ENCODE results near the gene STRN3.
"Not testable (repeated sequence)": the region's sequence is repeated elsewhere in the genome, so short reads cannot be mapped to it uniquely, and the experiment has no call there.

Gene STRN3

GRCh38 chr14:30957813-30958370 lies 68.3 kb downstream of the STRN3 start:
- H3K27ac Mint-ChIP-seq = no peak overlapping the region
- no peaks in the 10 kb centered on the region for H3K9me3 Mint-ChIP-seq
- H3K4me1 Mint-ChIP-seq (ENCODE audit: low read depth) = peaks cover 34% of the 10 kb centered on the region
- DNase-seq = no peak
- H3K27me3 Mint-ChIP-seq = no peaks in the 10 kb centered on the region
- peaks cover 50% of the 10 kb centered on the region for H3K36me3 Mint-ChIP-seq (ENCODE audit: low read depth)
- H3K4me3 Mint-ChIP-seq = no peak overlapping the region

- H3K4me3 Mint-ChIP-seq = no peak overlapping the region
- no peaks in the 10 kb centered on the region for H3K9me3 Mint-ChIP-seq
- peaks cover 87% of the 10 kb centered on the region for H3K36me3 Mint-ChIP-seq (ENCODE audit: low read depth)
- H3K27ac Mint-ChIP-seq = peak overlapping the region; percentile 38
- no peaks in the 10 kb centered on the region for H3K27me3 Mint-ChIP-seq
- peaks cover 7% of the 10 kb centered on the region for H3K4me1 Mint-ChIP-seq (ENCODE audit: low read depth)
- no peak for DNase-seq
These were observed 76.5 kb downstream of the STRN3 start for GRCh38 chr14:30949651-30950050.

GRCh38 chr14:30943694-30944093 lies 82.5 kb downstream of the STRN3 start:
- Mint-ChIP-seq H3K9me3 (no peaks in the 10 kb centered on the region), H3K27me3 (no peaks in the 10 kb centered on the region), H3K36me3 (ENCODE audit: low read depth) (peaks cover 85% of the 10 kb centered on the region), H3K4me3 (no peak overlapping the region), H3K27ac (no peak overlapping the region), H3K4me1 (ENCODE audit: low read depth) (no peaks in the 10 kb centered on the region)
- DNase-seq = no peak

GRCh38 chr14:30940886-30941285 lies 85.3 kb downstream of the STRN3 start:
- no peak for DNase-seq
- Mint-ChIP-seq H3K27me3 (no peaks in the 10 kb centered on the region), H3K9me3 (no peaks in the 10 kb centered on the region), H3K4me1 (ENCODE audit: low read depth) (no peaks in the 10 kb centered on the region), H3K4me3 (no peak overlapping the region), H3K36me3 (ENCODE audit: low read depth) (peaks cover 72% of the 10 kb centered on the region), H3K27ac (no peak overlapping the region)

- Mint-ChIP-seq H3K4me1 (ENCODE audit: low read depth) (peaks cover 4% of the 10 kb centered on the region), H3K4me3 (no peak overlapping the region), H3K9me3 (no peaks in the 10 kb centered on the region), H3K27ac (no peak overlapping the region), H3K36me3 (ENCODE audit: low read depth) (peaks cover 78% of the 10 kb centered on the region), H3K27me3 (no peaks in the 10 kb centered on the region)
- DNase-seq = no peak
These were observed 87.6 kb downstream of the STRN3 start for GRCh38 chr14:30938617-30939016.

DNA sequence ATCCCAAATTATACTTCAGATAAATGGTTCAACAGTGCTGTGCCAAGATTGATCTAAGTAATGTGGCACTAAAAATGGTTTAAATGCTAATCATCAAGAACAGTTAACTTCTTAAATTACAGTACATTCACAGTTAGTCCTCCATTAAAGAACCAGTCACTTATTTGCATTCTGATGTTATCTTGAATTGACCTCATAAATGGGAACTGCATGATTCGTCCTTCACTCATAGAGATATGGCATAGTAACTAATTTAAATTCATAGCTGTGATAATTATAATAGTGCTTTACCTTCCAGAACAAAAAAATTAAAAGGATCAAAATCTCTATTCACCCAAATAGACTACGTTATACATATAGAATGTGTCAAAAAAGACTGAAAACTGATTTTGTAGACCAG lies 90.7 kb downstream of the STRN3 start:
- Mint-ChIP-seq H3K27ac (no peak overlapping the region), H3K4me1 (ENCODE audit: low read depth) (peaks cover 4% of the 10 kb centered on the region), H3K27me3 (no peaks in the 10 kb centered on the region), H3K36me3 (ENCODE audit: low read depth) (peaks cover 79% of the 10 kb centered on the region), H3K4me3 (no peak overlapping the region), H3K9me3 (no peaks in the 10 kb centered on the region)
- DNase-seq = no peak

DNA sequence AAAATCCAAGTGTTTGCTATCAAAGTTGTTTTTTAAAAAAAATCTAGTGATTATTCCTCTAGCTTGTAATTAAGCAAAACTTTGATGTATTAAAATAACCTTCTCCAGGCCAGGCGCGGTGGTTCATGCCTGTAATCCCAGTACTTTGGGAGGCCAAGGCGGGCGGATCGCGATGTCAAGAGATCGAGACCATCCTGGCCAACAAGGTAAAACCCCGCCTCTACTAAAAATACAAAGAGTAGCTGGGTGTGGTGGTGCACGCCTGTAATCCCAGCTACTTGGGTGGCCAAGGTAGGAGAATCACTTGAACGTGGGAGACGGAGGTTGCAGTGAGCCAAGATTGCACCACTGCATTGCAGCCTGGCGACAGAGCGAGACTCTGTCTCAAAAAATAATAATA lies 92.2 kb downstream of the STRN3 start:
- not testable (repeated sequence) for DNase-seq; H3K27me3 Mint-ChIP-seq; H3K27ac Mint-ChIP-seq; H3K9me3 Mint-ChIP-seq; H3K4me3 Mint-ChIP-seq; H3K4me1 Mint-ChIP-seq (ENCODE audit: low read depth)
- peaks cover 68% of the 10 kb centered on the region for H3K36me3 Mint-ChIP-seq (ENCODE audit: low read depth)

GRCh38 chr14:30928462-30928861 lies 97.7 kb downstream of the STRN3 start:
- no peak overlapping the region for H3K27ac Mint-ChIP-seq
- H3K4me1 Mint-ChIP-seq (ENCODE audit: low read depth) = peaks cover 13% of the 10 kb centered on the region
- H3K36me3 Mint-ChIP-seq (ENCODE audit: low read depth) = peaks cover 48% of the 10 kb centered on the region
- H3K27me3 Mint-ChIP-seq = no peaks in the 10 kb centered on the region
- no peaks in the 10 kb centered on the region for H3K9me3 Mint-ChIP-seq
- H3K4me3 Mint-ChIP-seq = no peak overlapping the region
- no peak for DNase-seq

- DNase-seq = no peak
- Mint-ChIP-seq H3K27ac (no peak overlapping the region), H3K27me3 (no peaks in the 10 kb centered on the region), H3K4me1 (ENCODE audit: low read depth) (peaks cover 13% of the 10 kb centered on the region), H3K4me3 (no peak overlapping the region), H3K36me3 (ENCODE audit: low read depth) (peaks cover 35% of the 10 kb centered on the region), H3K9me3 (no peaks in the 10 kb centered on the region)
These were observed 100.9 kb downstream of the STRN3 start for GRCh38 chr14:30925254-30925653.

DNA sequence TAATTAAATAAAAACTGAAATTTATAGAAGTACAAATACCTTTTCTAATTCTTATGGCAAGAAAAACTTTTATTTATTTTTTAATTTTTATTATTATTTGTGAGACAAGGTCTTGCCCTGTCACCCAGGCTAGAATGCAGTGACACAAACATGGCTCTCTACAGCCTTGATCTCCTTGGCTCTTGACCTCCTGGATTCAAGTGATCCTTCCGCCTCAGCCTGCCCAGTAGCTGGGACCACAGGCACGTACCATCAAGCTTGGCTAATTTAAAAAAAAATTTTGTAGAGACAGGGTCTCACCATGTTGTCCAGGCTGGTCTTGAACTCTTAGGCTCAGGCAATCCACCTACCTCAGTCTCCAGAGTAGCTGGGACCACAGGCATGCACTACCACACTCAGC lies 104.4 kb downstream of the STRN3 start:
- H3K27ac Mint-ChIP-seq = no peak overlapping the region
- H3K9me3 Mint-ChIP-seq = no peaks in the 10 kb centered on the region
- H3K27me3 Mint-ChIP-seq = no peaks in the 10 kb centered on the region
- no peak for DNase-seq
- peaks cover 9% of the 10 kb centered on the region for H3K4me1 Mint-ChIP-seq (ENCODE audit: low read depth)
- peaks cover 48% of the 10 kb centered on the region for H3K36me3 Mint-ChIP-seq (ENCODE audit: low read depth)
- H3K4me3 Mint-ChIP-seq = no peak overlapping the region

GRCh38 chr14:30921305-30921704 lies 104.9 kb downstream of the STRN3 start:
- Mint-ChIP-seq H3K4me1 (ENCODE audit: low read depth) (peaks cover 9% of the 10 kb centered on the region), H3K4me3 (no peak overlapping the region), H3K36me3 (ENCODE audit: low read depth) (peaks cover 50% of the 10 kb centered on the region), H3K27me3 (no peaks in the 10 kb centered on the region), H3K9me3 (no peaks in the 10 kb centered on the region), H3K27ac (no peak overlapping the region)
- no peak for DNase-seq

DNA sequence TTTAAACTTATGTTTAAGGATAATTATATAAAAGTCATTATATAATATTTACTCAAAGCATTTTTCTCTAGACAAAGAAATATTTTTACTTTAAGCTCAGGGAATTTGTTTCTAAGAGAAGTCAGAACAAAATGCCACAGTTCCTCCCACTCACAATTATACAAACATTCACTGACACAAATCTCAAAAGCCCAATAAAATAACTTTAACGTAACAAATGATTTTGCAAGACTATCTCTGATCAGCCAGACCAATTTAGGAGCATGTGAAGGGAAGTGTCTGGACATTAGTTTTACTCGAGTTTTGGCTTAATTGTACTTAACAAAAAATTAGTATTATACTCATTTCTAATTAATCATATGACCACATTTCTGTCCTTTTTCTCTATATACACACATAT lies 110.6 kb downstream of the STRN3 start:
- peaks cover 39% of the 10 kb centered on the region for H3K36me3 Mint-ChIP-seq (ENCODE audit: low read depth)
- no peak overlapping the region for H3K4me3 Mint-ChIP-seq
- no peak for DNase-seq
- no peak overlapping the region for H3K27ac Mint-ChIP-seq
- H3K9me3 Mint-ChIP-seq = no peaks in the 10 kb centered on the region
- H3K4me1 Mint-ChIP-seq (ENCODE audit: low read depth) = peaks cover 8% of the 10 kb centered on the region
- H3K27me3 Mint-ChIP-seq = no peaks in the 10 kb centered on the region

GRCh38 chr14:30914812-30915211 lies 111.4 kb downstream of the STRN3 start:
- Mint-ChIP-seq H3K4me3 (no peak overlapping the region), H3K4me1 (ENCODE audit: low read depth) (peaks cover 8% of the 10 kb centered on the region), H3K27me3 (no peaks in the 10 kb centered on the region), H3K27ac (no peak overlapping the region), H3K9me3 (no peaks in the 10 kb centered on the region), H3K36me3 (ENCODE audit: low read depth) (peaks cover 35% of the 10 kb centered on the region)
- no peak for DNase-seq

GRCh38 chr14:30908826-30909225 lies 117.4 kb downstream of the STRN3 start:
- Mint-ChIP-seq H3K4me1 (ENCODE audit: low read depth) (peaks cover 3% of the 10 kb centered on the region), H3K36me3 (ENCODE audit: low read depth) (peaks cover 43% of the 10 kb centered on the region), H3K9me3 (no peaks in the 10 kb centered on the region), H3K4me3 (no peak overlapping the region), H3K27ac (no peak overlapping the region), H3K27me3 (no peaks in the 10 kb centered on the region)
- no peak for DNase-seq

- H3K27ac Mint-ChIP-seq = no peak overlapping the region
- no peaks in the 10 kb centered on the region for H3K9me3 Mint-ChIP-seq
- peaks cover 45% of the 10 kb centered on the region for H3K36me3 Mint-ChIP-seq (ENCODE audit: low read depth)
- H3K4me1 Mint-ChIP-seq (ENCODE audit: low read depth) = peaks cover 3% of the 10 kb centered on the region
- H3K4me3 Mint-ChIP-seq = no peak overlapping the region
- H3K27me3 Mint-ChIP-seq = no peaks in the 10 kb centered on the region
- no peak for DNase-seq
These were observed 118.5 kb downstream of the STRN3 start for GRCh38 chr14:30907659-30908057.

Measured in activated T-cell treated with anti-CD3 and anti-CD28 coated beads, Interleukin-2, amount 50 U/mL, for 24 hours (primary cell).